Karpas-422 (cell line): ENCODE data around the gene ACO1. TPM values are rescaled to one million over a fixed set of nuclear protein-coding genes. Genes with fewer than 3 reads are reported as not detected.
A peak's percentile ranks its signal among the peaks of the same experiment; 100 is the strongest.

Experiments
- DNase-seq: peaks from one replicate; pipeline ENCODE4 v3.0.0-alpha.2; 2015
- H2AFZ ChIP-seq: fragments of 200-600 bp; sonication (generic); 2 replicates; pipeline ENCODE4 v1.6.1; 2014; ENCODE audit warnings: antibody characterized with exemption, low read length, mixed read lengths
- H3K27ac ChIP-seq: fragments of 200-600 bp; sonication (generic); 2 replicates; pipeline ENCODE4 v1.5.1; 2014; ENCODE audit warnings: mild to moderate bottlenecking, low read length, moderate library complexity
- H3K27me3 ChIP-seq: fragments of 200-600 bp; sonication (generic); 2 replicates; pipeline ENCODE4 v1.6.1; 2014; ENCODE audit warnings: low read length, mixed read lengths
- H3K36me3 ChIP-seq: fragments of 200-600 bp; sonication (generic); 2 replicates; pipeline ENCODE4 v1.6.1; 2014; ENCODE audit warnings: low read length, mixed read lengths; ENCODE audit not compliant: insufficient read depth
- H3K4me1 ChIP-seq: fragments of 200-600 bp; sonication (generic); 2 replicates; pipeline ENCODE4 v1.6.1; 2014; ENCODE audit warnings: mild to moderate bottlenecking, low read length, mixed read lengths
- H3K4me2 ChIP-seq: fragments of 200-600 bp; sonication (generic); 2 replicates; pipeline ENCODE4 v1.6.1; 2014; ENCODE audit warnings: low read length, low read depth, mild to moderate bottlenecking; ENCODE audit not compliant: poor library complexity, severe bottlenecking
- H3K4me3 ChIP-seq: fragments of 200-600 bp; sonication (generic); 2 replicates; pipeline ENCODE4 v1.5.1; 2014; ENCODE audit warnings: mild to moderate bottlenecking, antibody characterized with exemption, low read length, mixed read lengths
- H3K79me2 ChIP-seq: fragments of 200-600 bp; sonication (generic); 2 replicates; pipeline ENCODE4 v1.6.1; 2014; ENCODE audit warnings: mild to moderate bottlenecking, low read length, mixed read lengths
- H3K9ac ChIP-seq: fragments of 200-600 bp; sonication (generic); 2 replicates; pipeline ENCODE4 v1.6.0; 2014; ENCODE audit warnings: low read length
- H3K9me2 ChIP-seq: fragments of 200-600 bp; sonication (generic), shearing (Covaris generic); replicated peaks from 2 replicates; pipeline ENCODE4 v1.6.0; 2014; ENCODE audit warnings: mild to moderate bottlenecking, low read length, moderate library complexity; ENCODE audit not compliant: insufficient read depth
- H3K9me3 ChIP-seq: fragments of 300-700, 200-600 bp; sonication (generic); 2 replicates; pipeline ENCODE4 v1.6.1; 2014; ENCODE audit warnings: low read length, mixed read lengths
- H4K20me1 ChIP-seq: fragments of 200-600 bp; sonication (generic); 2 replicates; pipeline ENCODE4 v1.6.1; 2014; ENCODE audit warnings: mild to moderate bottlenecking, antibody characterized with exemption, low read length, low read depth; ENCODE audit not compliant: insufficient read depth
- total RNA-seq: library from RNA; depleted of rRNA; stranded (reverse); fragments of >200 nt; shearing (Covaris generic); gene quantifications from 2 replicates; pipeline ENCODE4 v1.2.3, GENCODE V29; 2014; ENCODE audit warnings: low replicate concordance

The ACO1 gene
- total RNA-seq, 1 experiment from 2014 or later = 7.9 TPM

DNA sequence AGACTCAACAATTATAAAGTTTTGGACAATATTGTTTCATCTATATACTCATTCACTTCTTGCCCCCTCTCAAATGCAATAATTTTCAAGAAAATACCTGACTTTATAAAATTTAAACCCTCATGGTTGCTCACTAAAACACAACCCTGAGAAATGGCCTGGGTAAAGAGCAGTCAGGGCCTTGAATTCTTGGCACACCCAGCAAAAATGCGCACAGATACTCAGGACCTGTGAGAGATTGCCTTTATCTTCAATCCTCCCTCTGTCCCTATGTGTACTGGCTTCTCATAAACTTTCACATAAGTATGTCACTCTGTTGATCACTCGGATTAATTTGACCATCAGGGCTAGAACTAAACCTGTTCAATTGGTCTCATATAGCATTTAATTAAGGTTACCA is 12.8 kb upstream of the ACO1 start:
- H3K4me3 ChIP-seq = no peak overlapping the region
- no peak for DNase-seq
- H3K9me3 ChIP-seq = no peaks in the 10 kb centered on the region
- no peaks in the 10 kb centered on the region for H3K79me2 ChIP-seq
- H3K27me3 ChIP-seq = no peaks in the 10 kb centered on the region; the same call in 1 of the 2 replicates
- peaks cover 9% of the 10 kb centered on the region for H3K4me1 ChIP-seq
- H3K9me2 ChIP-seq = no peaks in the 10 kb centered on the region
- no peak overlapping the region for H3K4me2 ChIP-seq
- no peak overlapping the region for H3K27ac ChIP-seq
- H4K20me1 ChIP-seq = no peaks in the 10 kb centered on the region
- H2AFZ ChIP-seq = no peak overlapping the region
- no peak overlapping the region for H3K9ac ChIP-seq
- H3K36me3 ChIP-seq = no peaks in the 10 kb centered on the region

DNA sequence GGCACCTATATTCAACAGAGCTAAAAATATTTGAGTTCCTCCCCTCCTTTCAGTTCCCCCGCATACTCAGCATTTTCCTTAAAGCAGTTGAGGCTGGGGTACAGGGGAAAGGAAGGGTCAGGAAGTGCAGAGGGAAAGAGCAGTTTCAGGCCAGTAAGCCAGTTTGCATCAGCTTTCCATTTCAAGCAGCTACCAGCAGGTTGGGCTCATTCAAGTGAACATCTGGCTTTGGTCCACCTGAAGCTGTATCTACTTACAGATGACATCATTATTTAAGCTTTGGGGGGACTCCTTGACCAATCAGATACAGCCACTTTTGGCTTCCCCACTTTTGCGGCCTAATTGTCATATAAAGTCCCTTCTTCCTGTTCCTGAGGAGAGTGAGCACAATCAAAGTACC is 8.2 kb upstream of the ACO1 start:
- Histone ChIP-seq H3K27ac (no peak overlapping the region), H3K79me2 (no peaks in the 10 kb centered on the region), H3K36me3 (no peaks in the 10 kb centered on the region), H3K27me3 (no peaks in the 10 kb centered on the region; the same call in 1 of the 2 replicates), H3K4me1 (peaks cover 18% of the 10 kb centered on the region), H3K4me2 (peak overlapping the region; percentile 12), H3K9me3 (no peaks in the 10 kb centered on the region), H3K9me2 (no peaks in the 10 kb centered on the region), H4K20me1 (no peaks in the 10 kb centered on the region), H3K4me3 (no peak overlapping the region), H3K9ac (no peak overlapping the region), H2AFZ (no peak overlapping the region; the same call in 1 of the 2 replicates)
- peak; percentile 48 for DNase-seq

DNA sequence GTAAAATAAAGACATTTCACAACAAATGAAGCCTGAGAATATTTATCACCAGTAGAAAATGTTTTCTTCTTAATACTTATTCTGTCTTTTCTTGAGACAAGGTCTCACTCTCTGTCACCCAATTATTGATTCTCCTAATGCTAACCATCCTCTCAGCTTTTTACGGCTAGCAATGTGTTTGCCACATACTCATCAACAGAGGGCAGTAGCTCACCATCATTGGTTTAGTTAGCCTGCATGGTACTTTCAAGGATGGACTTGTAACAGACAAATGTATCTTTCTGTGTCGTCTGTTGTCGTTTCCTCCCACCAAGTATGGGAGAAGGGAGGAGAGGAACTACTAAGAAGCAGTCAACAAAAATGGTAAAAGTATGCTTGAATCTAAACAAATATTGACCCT is 5.9 kb upstream of the ACO1 start:
- no peaks in the 10 kb centered on the region for H4K20me1 ChIP-seq
- H3K79me2 ChIP-seq = no peaks in the 10 kb centered on the region
- H3K9me2 ChIP-seq = no peaks in the 10 kb centered on the region
- peak overlapping the region; percentile 57; the same call in 1 of the 2 replicates for H2AFZ ChIP-seq
- no peaks in the 10 kb centered on the region for H3K9me3 ChIP-seq
- peak overlapping the region; percentile 45 for H3K4me3 ChIP-seq
- H3K9ac ChIP-seq = peak overlapping the region; percentile 41
- DNase-seq = peak; percentile 90
- H3K4me1 ChIP-seq = peaks cover 29% of the 10 kb centered on the region
- H3K4me2 ChIP-seq = peak overlapping the region; percentile 69
- no peaks in the 10 kb centered on the region for H3K36me3 ChIP-seq
- H3K27me3 ChIP-seq = no peaks in the 10 kb centered on the region; the same call in 1 of the 2 replicates
- H3K27ac ChIP-seq = no peak overlapping the region

DNA sequence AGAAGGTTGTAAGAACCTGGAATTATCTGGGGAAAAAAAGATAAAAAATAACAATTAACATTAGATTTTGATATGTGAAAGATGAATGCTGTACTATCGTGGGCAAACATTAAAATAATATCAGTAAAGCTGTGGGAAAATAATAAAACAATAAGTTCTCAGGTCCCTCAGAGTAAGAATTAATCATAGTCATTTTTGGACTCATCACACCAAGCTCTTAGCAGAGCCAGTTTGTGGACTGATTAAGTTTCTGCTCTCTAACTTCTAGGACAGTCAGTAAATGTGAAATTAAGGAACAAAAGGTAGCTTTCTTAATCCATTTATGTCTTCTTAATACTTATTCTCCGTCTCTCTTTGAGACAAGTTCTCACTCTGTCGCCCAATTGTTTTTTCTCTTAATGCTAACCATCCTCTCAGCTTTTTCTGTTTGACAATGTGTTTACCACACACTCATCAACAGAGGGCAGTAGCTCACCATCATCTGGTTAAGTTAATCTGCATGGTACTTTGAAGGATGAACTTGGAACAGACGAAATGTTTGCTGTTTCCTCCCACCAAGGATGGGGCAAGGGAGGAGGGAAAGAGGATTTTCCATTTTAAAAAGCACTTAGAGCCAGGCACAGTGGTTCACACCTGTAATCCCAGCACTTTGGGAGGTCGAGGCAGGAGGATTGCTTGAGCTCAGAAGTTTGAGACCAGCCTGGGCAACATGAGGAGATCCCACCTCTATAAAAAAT is 5.3 kb upstream of the ACO1 start:
- H3K9me3 ChIP-seq = no peaks in the 10 kb centered on the region
- no peaks in the 10 kb centered on the region; the same call in 1 of the 2 replicates for H3K27me3 ChIP-seq
- H3K4me1 ChIP-seq = peaks cover 34% of the 10 kb centered on the region
- H3K9me2 ChIP-seq = no peaks in the 10 kb centered on the region
- no peaks in the 10 kb centered on the region for H4K20me1 ChIP-seq
- peak; percentile 89 for DNase-seq
- peak overlapping the region; percentile 69 for H3K4me2 ChIP-seq
- peak overlapping the region; percentile 57; the same call in 1 of the 2 replicates for H2AFZ ChIP-seq
- H3K36me3 ChIP-seq = no peaks in the 10 kb centered on the region
- peak overlapping the region; percentile 41 for H3K9ac ChIP-seq
- H3K27ac ChIP-seq = no peak overlapping the region
- peak overlapping the region; percentile 45 for H3K4me3 ChIP-seq
- no peaks in the 10 kb centered on the region for H3K79me2 ChIP-seq

DNA sequence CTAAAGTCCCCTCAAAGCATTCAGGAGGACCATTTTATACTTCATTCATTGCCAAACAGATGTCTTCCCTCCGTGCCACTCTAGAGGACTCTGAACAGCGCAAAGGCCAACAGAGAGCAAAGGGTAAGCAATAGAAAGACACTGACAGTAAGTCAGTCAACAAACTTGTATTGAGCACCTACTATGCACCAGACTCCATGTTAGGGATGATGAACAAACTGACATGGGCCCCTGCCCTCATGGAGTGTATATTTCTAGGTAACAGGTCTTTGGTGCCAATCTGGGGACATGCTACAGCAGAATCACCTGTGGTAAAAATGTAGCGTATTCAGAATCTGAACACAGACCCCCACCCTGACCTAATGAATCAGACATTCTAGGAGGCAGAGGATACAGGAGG is 3.5 kb upstream of the ACO1 start:
- Histone ChIP-seq H3K27ac (no peak overlapping the region), H3K9me3 (no peaks in the 10 kb centered on the region), H2AFZ (no peak overlapping the region), H3K79me2 (no peaks in the 10 kb centered on the region), H3K4me1 (peaks cover 46% of the 10 kb centered on the region), H3K9ac (no peak overlapping the region), H3K36me3 (no peaks in the 10 kb centered on the region), H3K4me3 (no peak overlapping the region), H4K20me1 (no peaks in the 10 kb centered on the region), H3K27me3 (no peaks in the 10 kb centered on the region; the same call in 1 of the 2 replicates), H3K9me2 (no peaks in the 10 kb centered on the region), H3K4me2 (no peak overlapping the region)
- DNase-seq = no peak

DNA sequence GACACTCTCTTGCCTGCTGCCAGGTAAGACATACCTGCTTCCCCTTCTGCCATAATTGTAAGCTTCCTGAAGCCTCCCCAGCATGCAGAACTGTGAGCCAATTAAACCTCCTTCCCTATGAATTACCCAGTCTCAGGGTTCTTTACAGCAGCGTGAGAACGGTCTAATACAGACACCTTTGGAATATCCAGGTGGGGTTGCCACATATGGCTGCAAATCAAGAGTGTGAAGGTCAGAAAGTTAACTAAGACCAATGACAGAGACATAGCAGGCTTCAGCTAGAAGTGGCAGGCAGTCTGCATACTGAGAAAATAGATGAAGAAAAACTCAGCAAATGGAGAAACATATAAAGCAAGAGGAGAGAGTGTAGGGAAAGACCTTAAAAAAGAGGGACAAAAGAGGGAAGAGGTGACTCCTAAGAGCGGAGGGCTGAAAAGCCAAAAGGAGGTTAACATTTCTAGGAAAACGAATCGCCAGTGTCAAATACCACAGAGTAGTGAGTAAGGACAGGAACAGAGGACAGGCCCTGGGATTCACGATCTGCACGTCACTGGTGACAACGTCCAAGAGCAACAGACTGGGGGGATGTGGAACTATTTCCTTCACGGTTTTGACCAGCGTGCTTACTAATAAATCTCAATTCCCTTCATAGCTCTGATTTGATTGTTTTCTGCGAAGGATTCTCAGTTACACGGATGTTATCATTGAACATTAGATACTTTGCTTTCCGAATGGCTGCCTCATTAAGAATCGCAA is 1.7 kb upstream of the ACO1 start:
- no peak for DNase-seq
- Histone ChIP-seq H3K9me3 (no peaks in the 10 kb centered on the region), H3K27ac (no peak overlapping the region), H3K79me2 (no peaks in the 10 kb centered on the region), H3K9ac (no peak overlapping the region), H2AFZ (no peak overlapping the region), H3K4me1 (peaks cover 37% of the 10 kb centered on the region), H3K4me2 (no peak overlapping the region), H3K27me3 (no peaks in the 10 kb centered on the region; the same call in 1 of the 2 replicates), H3K4me3 (no peak overlapping the region), H4K20me1 (no peaks in the 10 kb centered on the region; the same call in 1 of the 2 replicates), H3K9me2 (no peaks in the 10 kb centered on the region), H3K36me3 (no peaks in the 10 kb centered on the region)

DNA sequence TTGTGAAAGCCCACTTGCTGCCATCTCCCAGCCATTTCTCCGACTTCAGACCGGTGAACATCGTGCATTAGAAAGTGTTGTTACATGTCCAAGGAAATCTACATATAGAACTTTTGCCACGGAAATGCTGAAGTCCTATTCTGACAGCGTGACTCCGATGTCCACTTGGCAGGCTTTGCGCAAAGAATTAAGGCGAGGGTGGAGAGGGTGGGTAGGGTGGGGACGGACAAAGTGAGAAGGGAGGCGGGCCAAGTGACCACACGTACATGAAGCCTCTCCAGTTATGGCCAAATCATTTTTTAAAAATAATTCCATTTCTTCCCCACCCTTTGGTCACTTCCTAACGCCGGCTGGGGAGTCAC is 460 bp upstream of the ACO1 start:
- no peaks in the 10 kb centered on the region for H3K9me3 ChIP-seq
- H3K79me2 ChIP-seq = no peaks in the 10 kb centered on the region
- peak overlapping the region; percentile 97 for H3K4me3 ChIP-seq
- H3K9me2 ChIP-seq = no peaks in the 10 kb centered on the region
- peaks cover 32% of the 10 kb centered on the region for H3K4me1 ChIP-seq
- H2AFZ ChIP-seq = peak overlapping the region; percentile 100; the same call in 1 of the 2 replicates
- H3K36me3 ChIP-seq = no peaks in the 10 kb centered on the region
- no peaks in the 10 kb centered on the region; the same call in 1 of the 2 replicates for H3K27me3 ChIP-seq
- peak overlapping the region; percentile 83 for H3K9ac ChIP-seq
- DNase-seq = peak; percentile 43
- no peak overlapping the region for H3K27ac ChIP-seq
- H4K20me1 ChIP-seq = no peaks in the 10 kb centered on the region; the same call in 1 of the 2 replicates
- H3K4me2 ChIP-seq = peak overlapping the region; percentile 98
